GM12801 (cell line): Measurements from ENCODE around the gene CLIC5.

Experiments used
- TF ChIP-seq, protein P1 (sequence below): IDR thresholded peaks from one replicate; pipeline ENCODE4 v1.5.1; 2011; ENCODE audit warnings: control low read depth; ENCODE audit not compliant: insufficient read length; ENCODE audit errors: extremely low read depth

CLIC5 gene

DNA sequence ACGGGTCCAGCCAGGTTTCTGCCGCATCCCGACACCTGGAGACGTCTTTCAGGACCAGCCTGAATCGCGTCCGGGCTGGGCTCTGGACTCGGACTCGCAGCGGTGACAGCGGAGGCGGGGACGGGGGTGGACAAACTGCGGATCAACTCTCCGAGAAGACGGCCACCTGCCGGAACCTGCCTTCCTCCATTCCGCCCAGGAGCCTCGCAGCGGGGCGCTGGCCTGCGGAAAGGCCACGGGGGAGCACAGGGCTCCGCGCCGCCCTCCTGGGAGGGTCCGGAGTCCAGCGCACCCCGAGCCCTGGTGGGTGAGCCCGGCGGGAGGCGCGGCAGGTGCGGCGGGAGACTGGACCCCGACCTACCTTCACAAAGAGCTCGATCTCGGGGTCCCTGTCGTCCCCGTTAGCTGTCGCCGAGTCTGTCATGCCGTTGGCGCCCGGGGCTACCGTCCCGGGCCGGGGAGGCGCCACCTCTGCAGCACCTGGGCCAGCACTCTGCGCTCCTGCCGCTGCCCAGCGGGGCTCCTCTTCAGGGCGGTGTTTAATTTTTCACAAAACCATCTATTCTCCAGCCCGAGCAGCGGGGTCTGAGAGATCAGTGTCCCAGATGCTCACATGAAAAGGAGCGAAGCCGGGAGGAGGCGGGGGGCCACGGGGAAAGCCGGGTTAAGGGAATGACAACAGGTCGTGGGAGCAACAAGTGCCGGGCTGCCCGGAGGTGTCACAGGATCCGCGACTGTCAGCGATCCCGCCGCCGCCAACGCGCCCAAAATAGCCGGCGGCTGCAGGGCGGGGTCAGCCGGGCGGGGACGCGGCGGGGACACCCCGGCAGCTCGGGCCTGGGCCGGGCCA, at the start of gene CLIC5:
TSS of gene CLIC5 (minus strand) at position 742 of the 850 bp plus-strand sequence. CDS start at position 424, 318 bp downstream.
- TF ChIP-seq, protein P1, sequence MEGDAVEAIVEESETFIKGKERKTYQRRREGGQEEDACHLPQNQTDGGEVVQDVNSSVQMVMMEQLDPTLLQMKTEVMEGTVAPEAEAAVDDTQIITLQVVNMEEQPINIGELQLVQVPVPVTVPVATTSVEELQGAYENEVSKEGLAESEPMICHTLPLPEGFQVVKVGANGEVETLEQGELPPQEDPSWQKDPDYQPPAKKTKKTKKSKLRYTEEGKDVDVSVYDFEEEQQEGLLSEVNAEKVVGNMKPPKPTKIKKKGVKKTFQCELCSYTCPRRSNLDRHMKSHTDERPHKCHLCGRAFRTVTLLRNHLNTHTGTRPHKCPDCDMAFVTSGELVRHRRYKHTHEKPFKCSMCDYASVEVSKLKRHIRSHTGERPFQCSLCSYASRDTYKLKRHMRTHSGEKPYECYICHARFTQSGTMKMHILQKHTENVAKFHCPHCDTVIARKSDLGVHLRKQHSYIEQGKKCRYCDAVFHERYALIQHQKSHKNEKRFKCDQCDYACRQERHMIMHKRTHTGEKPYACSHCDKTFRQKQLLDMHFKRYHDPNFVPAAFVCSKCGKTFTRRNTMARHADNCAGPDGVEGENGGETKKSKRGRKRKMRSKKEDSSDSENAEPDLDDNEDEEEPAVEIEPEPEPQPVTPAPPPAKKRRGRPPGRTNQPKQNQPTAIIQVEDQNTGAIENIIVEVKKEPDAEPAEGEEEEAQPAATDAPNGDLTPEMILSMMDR, result no peak

DNA sequence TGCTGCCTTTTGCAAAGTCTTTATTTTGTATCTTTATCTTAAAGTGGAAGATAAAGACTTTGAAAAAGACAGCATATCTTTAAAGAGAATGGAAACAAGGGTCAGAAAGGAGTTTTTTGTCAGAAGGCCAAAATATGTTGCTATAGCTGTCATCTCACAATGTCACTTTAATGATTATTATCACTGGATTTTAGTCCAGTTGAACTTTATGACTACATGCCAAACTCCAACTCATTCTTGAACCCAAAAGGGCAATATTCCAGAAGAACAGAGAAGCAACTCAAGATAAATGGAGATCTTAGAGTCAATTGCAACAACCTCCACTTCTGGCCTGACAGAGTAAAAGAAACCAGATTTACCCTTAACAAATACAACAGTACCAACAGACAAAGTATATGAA, 47.3 kb upstream of the CLIC5 start:
- TF ChIP-seq, protein P1, result no peak

DNA sequence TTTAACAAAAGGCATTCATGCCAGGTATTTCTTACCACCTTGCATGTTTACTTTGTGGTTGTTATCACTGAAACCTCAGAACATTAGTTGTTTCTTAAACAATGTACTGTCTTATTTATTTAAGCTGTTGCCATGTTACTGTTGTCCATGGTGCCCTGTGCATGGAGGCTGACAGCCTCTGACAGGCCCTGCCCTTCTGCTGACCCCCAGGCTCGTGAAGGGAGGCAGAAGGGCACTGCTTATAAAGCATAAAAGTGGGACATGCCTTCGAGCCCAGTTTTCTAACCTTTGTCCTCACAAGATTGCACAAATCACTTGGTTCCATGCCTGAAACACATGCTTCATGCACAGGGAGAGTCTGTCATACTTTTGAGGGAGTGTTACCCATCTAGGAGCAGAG, 46.7 kb upstream of the CLIC5 start:
- TF ChIP-seq, protein P1, result no peak

DNA sequence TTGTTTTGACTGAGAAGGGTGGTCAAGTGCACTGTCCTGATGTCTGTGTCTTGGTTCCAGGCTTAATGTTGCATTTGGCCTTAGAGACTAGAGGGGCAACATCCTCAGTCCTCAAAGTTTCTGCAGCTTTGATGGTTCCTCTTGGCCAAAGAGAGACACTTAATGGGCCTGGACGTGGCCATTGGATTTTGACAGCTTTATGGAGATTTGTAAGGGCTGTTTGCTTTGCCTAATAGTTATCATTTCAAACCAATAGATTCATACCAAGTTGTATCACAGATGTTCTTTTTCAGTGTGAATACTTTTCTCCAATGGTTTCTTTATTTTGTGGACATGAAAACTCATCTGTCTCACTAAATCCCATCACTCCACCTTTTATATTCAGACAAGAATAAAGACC, 45.8 kb upstream of the CLIC5 start:
- TF ChIP-seq, protein P1, result no peak

DNA sequence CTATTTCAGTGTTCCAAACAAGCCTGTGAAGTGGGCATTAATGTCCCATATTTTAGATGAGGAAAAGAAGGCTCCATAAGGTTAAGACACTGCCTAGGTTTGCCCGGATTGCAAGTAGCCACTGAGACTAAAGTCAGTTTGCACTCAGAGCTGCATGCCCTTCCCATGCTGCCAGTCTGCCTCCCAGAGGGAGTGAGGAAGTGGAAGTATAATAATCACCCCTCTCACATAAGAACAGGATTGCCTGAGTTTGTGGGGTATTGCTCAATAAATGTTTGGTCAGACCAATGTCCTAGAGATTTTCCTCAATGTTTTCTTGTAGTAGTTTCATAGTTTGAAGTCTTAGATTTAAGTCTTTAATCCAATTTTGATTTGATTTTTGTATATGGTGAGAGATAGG, 43.9 kb upstream of the CLIC5 start:
- TF ChIP-seq, protein P1, result no peak

DNA sequence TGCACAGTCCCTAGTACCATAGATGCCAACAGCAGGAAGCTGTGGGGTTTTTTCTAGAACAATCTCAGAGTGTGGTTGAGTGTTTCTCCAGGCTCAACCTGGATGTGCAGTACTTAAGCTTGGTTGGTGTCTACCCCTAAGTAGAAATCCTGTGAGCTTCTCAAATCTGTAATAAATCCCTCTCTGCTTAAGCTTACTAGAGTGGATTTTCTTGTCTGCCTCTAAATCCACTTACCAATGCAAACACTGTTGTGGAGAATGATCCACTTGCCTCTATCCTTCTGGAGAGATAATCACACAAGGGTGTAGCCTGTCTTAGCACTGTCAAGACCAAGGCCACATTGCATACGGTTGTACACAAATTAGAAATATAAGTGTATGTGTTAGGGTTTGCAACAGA, 43.3 kb upstream of the CLIC5 start:
- TF ChIP-seq, protein P1, result no peak

DNA sequence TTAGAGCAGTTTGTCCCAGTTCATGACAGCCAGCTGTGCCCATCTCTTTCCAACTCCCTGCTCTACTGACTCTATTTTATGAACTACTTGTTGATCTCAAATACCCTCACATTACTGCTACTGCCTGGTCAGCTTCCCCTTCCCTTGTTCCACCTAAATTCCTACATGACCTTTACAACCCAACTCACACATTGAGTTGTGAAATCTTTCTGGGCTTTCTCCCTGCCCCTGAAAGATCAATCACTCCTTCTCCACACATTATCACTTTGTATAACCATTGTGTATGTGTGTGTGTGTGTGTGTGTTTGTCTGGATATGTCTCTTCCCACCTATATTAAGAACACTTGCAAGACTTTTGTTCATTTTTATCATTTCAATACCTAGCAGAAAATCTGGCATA, 42.1 kb upstream of the CLIC5 start:
- TF ChIP-seq, protein P1, result no peak
